DOHH2 (cell line): ENCODE measurements around the gene DUSP12.

Experiments used
- H3F3A ChIP-seq: fragments of 200-600 bp; sonication (generic), shearing (Covaris generic); 2 replicates; pipeline ENCODE4 v1.6.0; 2016; ENCODE audit warnings: antibody characterized with exemption, mild to moderate bottlenecking; ENCODE audit not compliant: control insufficient read depth, insufficient read depth
- H3K27ac ChIP-seq: fragments of 200-600 bp; sonication (generic); 2 replicates; pipeline ENCODE4 v1.5.1; 2014; ENCODE audit warnings: low read depth, mild to moderate bottlenecking, low read length, moderate library complexity
- H3K27me3 ChIP-seq: fragments of 200-600 bp; sonication (generic); 2 replicates; pipeline ENCODE4 v1.6.1; 2014; ENCODE audit warnings: mild to moderate bottlenecking, low read length, mixed read lengths; ENCODE audit not compliant: control insufficient read depth
- H3K36me3 ChIP-seq: fragments of 200-600 bp; sonication (generic); 2 replicates; pipeline ENCODE4 v1.6.1; 2014; ENCODE audit warnings: mild to moderate bottlenecking, low read length, moderate library complexity, mixed read lengths; ENCODE audit not compliant: control insufficient read depth
- H3K4me1 ChIP-seq: fragments of 200-600 bp; sonication (generic); 2 replicates; pipeline ENCODE4 v1.6.1; 2014; ENCODE audit warnings: mild to moderate bottlenecking, low read length, mixed read lengths; ENCODE audit not compliant: control insufficient read depth
- H3K4me2 ChIP-seq: fragments of 200-600 bp; sonication (generic); 2 replicates; pipeline ENCODE4 v1.6.0; 2014; ENCODE audit warnings: mild to moderate bottlenecking, low read length, moderate library complexity
- H3K4me3 ChIP-seq: fragments of 200-600 bp; sonication (generic); 2 replicates; pipeline ENCODE4 v1.5.1; 2014; ENCODE audit warnings: mild to moderate bottlenecking, low read length, mixed read lengths
- H3K79me2 ChIP-seq: fragments of 200-600 bp; sonication (generic); 2 replicates; pipeline ENCODE4 v1.6.1; 2014; ENCODE audit warnings: mild to moderate bottlenecking, low read length, mixed read lengths; ENCODE audit not compliant: control insufficient read depth
- H3K9me2 ChIP-seq: fragments of 200-600 bp; sonication (generic); replicated peaks from 2 replicates; pipeline ENCODE4 v1.6.1; 2014; ENCODE audit warnings: mild to moderate bottlenecking, low read length, mixed read lengths; ENCODE audit not compliant: control insufficient read depth
- H3K9me3 ChIP-seq: fragments of 200-600 bp; sonication (generic); 2 replicates; pipeline ENCODE4 v1.6.1; 2014; ENCODE audit warnings: antibody characterized with exemption, low read length, mixed read lengths; ENCODE audit not compliant: control insufficient read depth, insufficient read depth
- H4K20me1 ChIP-seq: fragments of 200-600 bp; sonication (generic); 2 replicates; pipeline ENCODE4 v1.6.0; 2014; ENCODE audit warnings: low read depth, mild to moderate bottlenecking, antibody characterized with exemption, low read length, moderate library complexity; ENCODE audit not compliant: control insufficient read depth, insufficient read depth
- CTCF ChIP-seq: fragments of 200-600 bp; sonication (generic); IDR thresholded peaks from one replicate; pipeline ENCODE4 v1.5.1; 2014; ENCODE audit warnings: antibody characterized with exemption, mild to moderate bottlenecking, low read depth, low read length; ENCODE audit not compliant: poor library complexity, severe bottlenecking
- EZH2phosphoT487 ChIP-seq: fragments of 200-600 bp; sonication (generic); IDR thresholded peaks from 2 replicates; pipeline ENCODE4 v1.6.1; 2017; ENCODE audit warnings: borderline replicate concordance, mild to moderate bottlenecking, antibody characterized with exemption, low read length, moderate library complexity, mixed read lengths

Gene DUSP12

GRCh38 chr1:161779393-161779792 is 29.8 kb downstream of the DUSP12 start:
- Histone ChIP-seq H3K9me2 (no peaks in the 10 kb centered on the region), H3F3A (peaks cover 8% of the 10 kb centered on the region), H3K79me2 (peaks cover 56% of the 10 kb centered on the region), H3K4me2 (peak overlapping the region; percentile 34), H3K4me3 (peak overlapping the region; percentile 26; the same call in 1 of the 2 replicates), H3K4me1 (peaks cover 30% of the 10 kb centered on the region), H4K20me1 (0 out of 2 replicates have a peak, but pooled peaks cover 9% of the 10 kb centered on the region), H3K9me3 (no peaks in the 10 kb centered on the region), H3K27ac (peak overlapping the region; percentile 4; the same call in 1 of the 2 replicates), H3K27me3 (no peaks in the 10 kb centered on the region), H3K36me3 (peaks cover 54% of the 10 kb centered on the region)
- TF ChIP-seq EZH2phosphoT487 (no peak), CTCF (no peak)

- Histone ChIP-seq H3F3A (peaks cover 10% of the 10 kb centered on the region), H3K9me2 (no peaks in the 10 kb centered on the region), H3K9me3 (no peaks in the 10 kb centered on the region), H3K4me1 (peaks cover 29% of the 10 kb centered on the region), H3K4me2 (no peak overlapping the region), H3K27ac (no peak overlapping the region), H3K36me3 (peaks cover 64% of the 10 kb centered on the region), H3K27me3 (no peaks in the 10 kb centered on the region), H3K4me3 (no peak overlapping the region), H3K79me2 (peaks cover 31% of the 10 kb centered on the region), H4K20me1 (0 out of 2 replicates have a peak, but pooled peaks cover 9% of the 10 kb centered on the region)
- TF ChIP-seq CTCF (no peak), EZH2phosphoT487 (no peak)
These were observed 32.4 kb downstream of the DUSP12 start for GRCh38 chr1:161781995-161782394.

- Histone ChIP-seq H3K4me1 (peaks cover 21% of the 10 kb centered on the region), H4K20me1 (0 out of 2 replicates have a peak, but pooled peaks cover 4% of the 10 kb centered on the region), H3K9me3 (no peaks in the 10 kb centered on the region), H3K27me3 (no peaks in the 10 kb centered on the region), H3F3A (peaks cover 6% of the 10 kb centered on the region; the same call in 1 of the 2 replicates), H3K9me2 (no peaks in the 10 kb centered on the region), H3K36me3 (peaks cover 71% of the 10 kb centered on the region), H3K27ac (no peak overlapping the region), H3K4me2 (no peak overlapping the region), H3K79me2 (peaks cover 22% of the 10 kb centered on the region), H3K4me3 (no peak overlapping the region)
- TF ChIP-seq EZH2phosphoT487 (no peak), CTCF (no peak)
These were observed 33.3 kb downstream of the DUSP12 start for GRCh38 chr1:161782886-161783285.
